Fibroblast of mammary gland (primary cell): ENCODE data around the gene RAB26.

ENCODE experiments used
- DNase-seq: peaks from one replicate; pipeline ENCODE4 v3.0.0-alpha.2; 2010; ENCODE audit warnings: low read depth
- H3K4me3 ChIP-seq: 2 replicates; pipeline ENCODE4 v1.5.1; 2011; ENCODE audit warnings: low read depth, mild to moderate bottlenecking, low read length, moderate library complexity; ENCODE audit not compliant: control insufficient read depth
- CTCF ChIP-seq: conservative IDR thresholded peaks from 2 replicates; pipeline ENCODE4 v1.5.1; 2011; ENCODE audit warnings: low read depth, low read length, inconsistent platforms; ENCODE audit not compliant: control insufficient read depth, insufficient read depth

Gene RAB26

GRCh38 chr16:2162676-2163118 is 14.3 kb downstream of the RAB26 start:
- no peak for TF ChIP-seq CTCF
- no peak overlapping the region for H3K4me3 ChIP-seq
- no peak for DNase-seq

GRCh38 chr16:2163211-2163881 is 14.9 kb downstream of the RAB26 start:
- no peak for DNase-seq
- no peak for TF ChIP-seq CTCF

GRCh38 chr16:2165861-2166260 is 17.4 kb downstream of the RAB26 start:
- DNase-seq = no peak
- H3K4me3 ChIP-seq = no peak overlapping the region
- TF ChIP-seq CTCF = no peak

More at GRCh38 chr16:2163211-2163881, 14.9 kb downstream of the RAB26 start:
- no peak overlapping the region for H3K4me3 ChIP-seq

GRCh38 chr16:2166263-2167067 is 18.0 kb downstream of the RAB26 start:
- H3K4me3 ChIP-seq = no peak overlapping the region
- TF ChIP-seq CTCF = no peak
- DNase-seq = no peak

GRCh38 chr16:2167068-2167638 is 18.7 kb downstream of the RAB26 start:
- no peak overlapping the region for H3K4me3 ChIP-seq
- DNase-seq = no peak
- TF ChIP-seq CTCF = no peak

GRCh38 chr16:2170080-2170479 is 21.7 kb downstream of the RAB26 start:
- DNase-seq = no peak
- no peak overlapping the region for H3K4me3 ChIP-seq

More at GRCh38 chr16:2170080-2170479, 21.7 kb downstream of the RAB26 start:
- TF ChIP-seq CTCF = no peak
